ENCODE measurements around the gene POU2F3. TPM values are rescaled to one million over a fixed set of nuclear protein-coding genes. Genes with fewer than 3 reads are reported as not detected.

Gene POU2F3
- total and polyA plus RNA-seq, 2 of the 13 experiments (the other 11 are each of a cell fraction or from before 2014, with no cell fraction given): not detected

GRCh38 chr11:120335908-120336640 lies 96.1 kb downstream of the POU2F3 start, which contains the start of gene ARHGEF12 (continued):
- TF ChIP-seq, protein P1, sequence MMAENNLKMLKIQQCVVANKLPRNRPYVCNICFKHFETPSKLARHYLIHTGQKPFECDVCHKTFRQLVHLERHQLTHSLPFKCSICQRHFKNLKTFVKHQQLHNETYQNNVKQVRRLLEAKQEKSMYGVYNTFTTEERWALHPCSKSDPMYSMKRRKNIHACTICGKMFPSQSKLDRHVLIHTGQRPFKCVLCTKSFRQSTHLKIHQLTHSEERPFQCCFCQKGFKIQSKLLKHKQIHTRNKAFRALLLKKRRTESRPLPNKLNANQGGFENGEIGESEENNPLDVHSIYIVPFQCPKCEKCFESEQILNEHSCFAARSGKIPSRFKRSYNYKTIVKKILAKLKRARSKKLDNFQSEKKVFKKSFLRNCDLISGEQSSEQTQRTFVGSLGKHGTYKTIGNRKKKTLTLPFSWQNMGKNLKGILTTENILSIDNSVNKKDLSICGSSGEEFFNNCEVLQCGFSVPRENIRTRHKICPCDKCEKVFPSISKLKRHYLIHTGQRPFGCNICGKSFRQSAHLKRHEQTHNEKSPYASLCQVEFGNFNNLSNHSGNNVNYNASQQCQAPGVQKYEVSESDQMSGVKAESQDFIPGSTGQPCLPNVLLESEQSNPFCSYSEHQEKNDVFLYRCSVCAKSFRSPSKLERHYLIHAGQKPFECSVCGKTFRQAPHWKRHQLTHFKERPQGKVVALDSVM (CRISPR knock-in tag; IDR thresholded peaks at IDR 0.05): peak; percentile 72
- no peak for TF ChIP-seq ZUFSP (CRISPR knock-in tag; IDR thresholded peaks at IDR 0.05; ENCODE audit: borderline replicate concordance)
- peak; percentile 66; the same call in 1 of the 2 replicates for TF ChIP-seq TAF1 (CRISPR knock-in tag; IDR thresholded peaks at IDR 0.05)
- no peak for TF ChIP-seq ZNF549 (CRISPR knock-in tag; IDR thresholded peaks at IDR 0.05)
- TF ChIP-seq ETV5 (CRISPR knock-in tag; IDR thresholded peaks at IDR 0.05; ENCODE audit: borderline replicate concordance): peak; percentile 79
- no peak for TF ChIP-seq ZC3H4 (CRISPR knock-in tag; IDR thresholded peaks at IDR 0.05; ENCODE audit: borderline replicate concordance)
- no peak; the same call in 1 of the 2 replicates for TF ChIP-seq ZNF761 (CRISPR knock-in tag; conservative IDR thresholded peaks at IDR 0.05)
- no peak for TF ChIP-seq ZNF546 (CRISPR knock-in tag; conservative IDR thresholded peaks at IDR 0.05)
- TF ChIP-seq CHD4 (IDR thresholded peaks at IDR 0.05; ENCODE audit: borderline replicate concordance, low read length): no peak
- TF ChIP-seq, protein P2, sequence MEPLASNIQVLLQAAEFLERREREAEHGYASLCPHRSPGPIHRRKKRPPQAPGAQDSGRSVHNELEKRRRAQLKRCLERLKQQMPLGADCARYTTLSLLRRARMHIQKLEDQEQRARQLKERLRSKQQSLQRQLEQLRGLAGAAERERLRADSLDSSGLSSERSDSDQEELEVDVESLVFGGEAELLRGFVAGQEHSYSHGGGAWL (CRISPR knock-in tag; IDR thresholded peaks at IDR 0.05): peak; percentile 84
- TF ChIP-seq, protein P3, sequence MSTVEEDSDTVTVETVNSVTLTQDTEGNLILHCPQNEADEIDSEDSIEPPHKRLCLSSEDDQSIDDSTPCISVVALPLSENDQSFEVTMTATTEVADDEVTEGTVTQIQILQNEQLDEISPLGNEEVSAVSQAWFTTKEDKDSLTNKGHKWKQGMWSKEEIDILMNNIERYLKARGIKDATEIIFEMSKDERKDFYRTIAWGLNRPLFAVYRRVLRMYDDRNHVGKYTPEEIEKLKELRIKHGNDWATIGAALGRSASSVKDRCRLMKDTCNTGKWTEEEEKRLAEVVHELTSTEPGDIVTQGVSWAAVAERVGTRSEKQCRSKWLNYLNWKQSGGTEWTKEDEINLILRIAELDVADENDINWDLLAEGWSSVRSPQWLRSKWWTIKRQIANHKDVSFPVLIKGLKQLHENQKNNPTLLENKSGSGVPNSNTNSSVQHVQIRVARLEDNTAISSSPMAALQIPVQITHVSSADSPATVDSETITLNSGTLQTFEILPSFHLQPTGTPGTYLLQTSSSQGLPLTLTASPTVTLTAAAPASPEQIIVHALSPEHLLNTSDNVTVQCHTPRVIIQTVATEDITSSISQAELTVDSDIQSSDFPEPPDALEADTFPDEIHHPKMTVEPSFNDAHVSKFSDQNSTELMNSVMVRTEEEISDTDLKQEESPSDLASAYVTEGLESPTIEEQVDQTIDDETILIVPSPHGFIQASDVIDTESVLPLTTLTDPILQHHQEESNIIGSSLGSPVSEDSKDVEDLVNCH (CRISPR knock-in tag; IDR thresholded peaks at IDR 0.05): no peak
- TF ChIP-seq ZNF577 (CRISPR knock-in tag; IDR thresholded peaks at IDR 0.05; ENCODE audit: borderline replicate concordance, low read depth): no peak
- TF ChIP-seq, protein P4, sequence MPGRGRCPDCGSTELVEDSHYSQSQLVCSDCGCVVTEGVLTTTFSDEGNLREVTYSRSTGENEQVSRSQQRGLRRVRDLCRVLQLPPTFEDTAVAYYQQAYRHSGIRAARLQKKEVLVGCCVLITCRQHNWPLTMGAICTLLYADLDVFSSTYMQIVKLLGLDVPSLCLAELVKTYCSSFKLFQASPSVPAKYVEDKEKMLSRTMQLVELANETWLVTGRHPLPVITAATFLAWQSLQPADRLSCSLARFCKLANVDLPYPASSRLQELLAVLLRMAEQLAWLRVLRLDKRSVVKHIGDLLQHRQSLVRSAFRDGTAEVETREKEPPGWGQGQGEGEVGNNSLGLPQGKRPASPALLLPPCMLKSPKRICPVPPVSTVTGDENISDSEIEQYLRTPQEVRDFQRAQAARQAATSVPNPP (CRISPR knock-in tag; IDR thresholded peaks at IDR 0.05): peak; percentile 65; the same call in 1 of the 2 replicates
- no peak for TF ChIP-seq RORA (CRISPR knock-in tag; IDR thresholded peaks at IDR 0.05)
- TF ChIP-seq NR1H2 (CRISPR knock-in tag; IDR thresholded peaks at IDR 0.05; ENCODE audit: borderline replicate concordance, low read depth): no peak
- no peak; the same call in 1 of the 2 replicates for TF ChIP-seq TCF7 (IDR thresholded peaks at IDR 0.05; ENCODE audit: low read depth)
- TF ChIP-seq ZMAT3 (CRISPR knock-in tag; conservative IDR thresholded peaks at IDR 0.05): no peak
- TF ChIP-seq PPARG (CRISPR knock-in tag; conservative IDR thresholded peaks at IDR 0.05): no peak
- TF ChIP-seq HDAC1 (CRISPR knock-in tag; IDR thresholded peaks at IDR 0.05): peak; percentile 92
- TF ChIP-seq HIVEP1 (CRISPR knock-in tag; IDR thresholded peaks at IDR 0.05): peak; percentile 61; the same call in 1 of the 2 replicates
- TF ChIP-seq ZFY (CRISPR knock-in tag; IDR thresholded peaks at IDR 0.05): peak; percentile 90
- TF ChIP-seq ZNF616 (CRISPR knock-in tag; IDR thresholded peaks at IDR 0.05; ENCODE audit: low read depth): no peak
- peak; percentile 59; the same call in 1 of the 2 replicates for TF ChIP-seq GLI4 (CRISPR knock-in tag; IDR thresholded peaks at IDR 0.05; ENCODE audit: borderline replicate concordance)
